LNCAP (cell line): ENCODE data around the gene COLGALT1.

Experiments
- TF ChIP-seq, protein P1 (sequence below): fragments of 450-650 bp; IDR thresholded peaks from 2 replicates; pipeline ENCODE4 v1.5.1; 2017; ENCODE audit warnings: mild to moderate bottlenecking

Gene COLGALT1

DNA sequence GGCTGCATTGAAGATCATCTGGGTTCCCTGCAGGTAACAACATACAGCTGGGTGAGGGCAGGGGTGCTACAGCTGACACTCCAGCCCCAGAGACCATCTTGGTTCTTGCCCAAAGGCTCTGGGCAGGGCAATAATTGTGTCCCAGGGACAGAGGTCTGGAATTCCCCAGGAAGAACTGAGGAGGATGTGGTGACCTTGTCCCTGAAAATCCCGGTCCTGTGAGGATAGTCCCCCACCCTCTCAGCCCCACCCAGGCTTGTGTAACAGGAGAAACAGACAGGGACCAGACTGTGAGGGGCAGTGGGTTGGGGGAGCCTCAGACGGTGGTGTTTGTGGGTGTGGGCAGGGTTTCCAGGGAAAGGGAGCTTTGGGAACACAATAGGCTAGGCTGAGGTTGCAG, 63.5 kb downstream of the COLGALT1 start:
- TF ChIP-seq, protein P1, sequence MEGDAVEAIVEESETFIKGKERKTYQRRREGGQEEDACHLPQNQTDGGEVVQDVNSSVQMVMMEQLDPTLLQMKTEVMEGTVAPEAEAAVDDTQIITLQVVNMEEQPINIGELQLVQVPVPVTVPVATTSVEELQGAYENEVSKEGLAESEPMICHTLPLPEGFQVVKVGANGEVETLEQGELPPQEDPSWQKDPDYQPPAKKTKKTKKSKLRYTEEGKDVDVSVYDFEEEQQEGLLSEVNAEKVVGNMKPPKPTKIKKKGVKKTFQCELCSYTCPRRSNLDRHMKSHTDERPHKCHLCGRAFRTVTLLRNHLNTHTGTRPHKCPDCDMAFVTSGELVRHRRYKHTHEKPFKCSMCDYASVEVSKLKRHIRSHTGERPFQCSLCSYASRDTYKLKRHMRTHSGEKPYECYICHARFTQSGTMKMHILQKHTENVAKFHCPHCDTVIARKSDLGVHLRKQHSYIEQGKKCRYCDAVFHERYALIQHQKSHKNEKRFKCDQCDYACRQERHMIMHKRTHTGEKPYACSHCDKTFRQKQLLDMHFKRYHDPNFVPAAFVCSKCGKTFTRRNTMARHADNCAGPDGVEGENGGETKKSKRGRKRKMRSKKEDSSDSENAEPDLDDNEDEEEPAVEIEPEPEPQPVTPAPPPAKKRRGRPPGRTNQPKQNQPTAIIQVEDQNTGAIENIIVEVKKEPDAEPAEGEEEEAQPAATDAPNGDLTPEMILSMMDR: no peak

DNA sequence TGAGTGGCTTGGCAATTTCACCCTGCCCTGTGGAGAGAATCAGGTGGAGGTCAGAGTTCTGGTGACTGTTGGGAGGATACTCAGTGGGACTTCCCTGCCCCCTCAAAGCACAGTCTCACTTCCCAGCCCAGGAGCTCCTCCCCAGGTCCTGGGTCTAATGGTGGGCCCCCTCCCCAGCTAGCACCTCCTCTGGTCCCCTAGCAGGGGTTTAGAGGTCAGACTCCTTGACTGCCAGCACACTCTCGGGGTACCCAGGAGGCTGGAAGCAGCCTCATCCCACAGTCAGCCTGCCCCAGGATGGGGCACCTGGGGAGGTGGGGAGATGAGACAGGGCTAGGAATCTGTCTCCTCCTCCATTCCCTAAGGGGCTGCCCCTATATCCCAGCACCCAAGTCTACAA, 65.2 kb downstream of the COLGALT1 start:
- TF ChIP-seq, protein P1: no peak

DNA sequence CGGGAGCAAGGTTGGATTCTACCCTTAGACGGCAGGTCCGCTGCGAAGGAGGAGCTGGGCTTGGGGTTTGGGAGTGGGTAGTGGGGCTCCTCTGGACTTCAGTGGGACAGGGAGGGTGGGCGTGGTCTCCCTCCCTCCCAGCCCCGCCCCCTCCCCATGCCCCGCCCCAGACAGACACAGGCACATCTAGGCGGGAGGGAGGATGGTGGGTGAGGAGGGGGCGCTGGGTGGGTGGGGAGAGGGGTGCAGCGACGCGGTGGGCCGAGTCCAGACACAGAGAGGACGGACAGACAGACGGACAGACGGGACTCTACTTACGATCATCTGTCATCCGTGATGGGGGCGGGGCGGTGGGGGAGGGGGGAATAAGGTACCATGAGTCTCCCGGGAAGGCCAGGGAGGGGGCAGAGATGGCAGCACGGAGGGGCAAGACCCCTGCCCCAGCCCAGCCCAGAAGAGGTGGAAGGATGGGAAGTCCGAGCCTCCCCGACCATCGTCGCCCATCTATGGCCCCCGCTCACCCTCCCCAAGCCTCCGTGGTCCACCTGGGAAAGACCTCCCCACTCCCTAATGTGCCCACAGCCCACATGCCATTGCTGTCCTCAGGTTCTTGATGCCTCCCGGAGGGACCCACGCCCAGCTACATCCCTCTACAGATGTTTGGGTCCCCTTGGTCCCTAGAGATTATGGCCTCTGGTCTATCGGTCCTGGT, 67.9 kb downstream of the COLGALT1 start:
- TF ChIP-seq, protein P1: no peak

DNA sequence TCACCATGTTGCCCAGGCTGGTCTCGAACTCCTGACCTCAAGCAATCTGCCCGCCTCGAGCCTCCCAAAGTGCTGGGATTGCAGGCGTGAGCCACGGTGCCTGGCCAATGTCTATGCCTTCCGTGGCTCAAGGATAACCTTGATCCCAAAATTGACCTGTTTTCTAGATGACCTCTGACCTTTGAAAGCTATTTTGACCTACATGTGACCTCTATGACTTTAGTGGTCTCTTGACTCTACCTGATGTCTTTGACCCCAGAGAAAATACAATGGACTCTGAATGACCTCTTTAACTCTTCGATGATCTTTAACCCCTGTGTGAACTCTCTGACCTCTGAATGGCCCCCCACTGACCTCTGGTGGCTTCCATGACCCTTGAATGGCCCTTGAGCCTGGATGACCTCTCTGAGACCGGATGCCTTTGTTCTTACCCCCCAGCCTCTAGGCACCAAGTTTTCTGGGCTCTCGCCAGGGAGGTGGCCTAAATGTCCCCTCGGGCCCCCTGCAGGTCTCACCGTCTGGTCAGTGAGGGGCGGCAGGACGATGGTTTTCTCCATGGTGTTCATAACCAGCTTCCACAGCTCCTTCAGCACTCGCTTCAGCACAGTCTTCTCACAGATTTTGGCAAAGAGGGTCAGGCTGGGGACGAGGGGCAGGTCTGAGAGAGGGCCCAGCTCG, 69.0 kb downstream of the COLGALT1 start:
- TF ChIP-seq, protein P1: no peak

DNA sequence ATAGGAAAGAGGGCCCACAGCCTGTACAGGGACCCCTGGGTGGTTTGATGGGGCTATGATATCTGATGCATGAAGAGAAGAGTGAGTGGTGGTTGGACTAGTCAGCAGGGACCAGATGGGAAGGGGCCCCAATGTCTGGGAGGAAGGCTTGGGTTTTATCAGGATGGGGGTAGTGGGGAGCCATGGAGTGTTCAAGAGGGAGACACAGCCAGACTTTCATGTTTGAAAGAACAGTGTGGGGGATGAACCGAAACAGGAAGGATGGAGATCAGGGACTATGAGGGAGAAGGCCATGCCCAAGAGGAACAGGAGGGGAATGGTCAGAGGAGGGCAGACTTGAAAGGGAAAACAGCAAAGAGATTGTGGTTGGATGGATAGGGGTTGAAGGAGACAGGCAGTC, 69.6 kb downstream of the COLGALT1 start:
- TF ChIP-seq, protein P1: no peak

DNA sequence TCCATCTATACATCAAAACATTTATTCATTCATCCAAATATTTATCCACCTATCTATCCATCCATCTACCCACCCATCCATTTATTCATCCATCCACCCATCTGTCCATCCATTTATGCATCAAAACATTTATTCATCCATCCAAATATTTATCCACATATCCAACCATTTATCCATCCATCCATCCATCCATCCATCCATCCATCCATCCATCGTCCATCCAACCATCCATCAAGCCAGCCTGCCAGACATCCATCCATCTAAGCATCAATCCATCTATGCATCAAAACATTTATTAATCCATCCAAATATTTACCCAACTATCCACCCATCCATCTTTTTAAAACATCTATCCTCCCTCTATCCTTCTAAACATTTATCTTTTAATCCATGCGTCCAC, 70.5 kb downstream of the COLGALT1 start:
- TF ChIP-seq, protein P1: no peak

DNA sequence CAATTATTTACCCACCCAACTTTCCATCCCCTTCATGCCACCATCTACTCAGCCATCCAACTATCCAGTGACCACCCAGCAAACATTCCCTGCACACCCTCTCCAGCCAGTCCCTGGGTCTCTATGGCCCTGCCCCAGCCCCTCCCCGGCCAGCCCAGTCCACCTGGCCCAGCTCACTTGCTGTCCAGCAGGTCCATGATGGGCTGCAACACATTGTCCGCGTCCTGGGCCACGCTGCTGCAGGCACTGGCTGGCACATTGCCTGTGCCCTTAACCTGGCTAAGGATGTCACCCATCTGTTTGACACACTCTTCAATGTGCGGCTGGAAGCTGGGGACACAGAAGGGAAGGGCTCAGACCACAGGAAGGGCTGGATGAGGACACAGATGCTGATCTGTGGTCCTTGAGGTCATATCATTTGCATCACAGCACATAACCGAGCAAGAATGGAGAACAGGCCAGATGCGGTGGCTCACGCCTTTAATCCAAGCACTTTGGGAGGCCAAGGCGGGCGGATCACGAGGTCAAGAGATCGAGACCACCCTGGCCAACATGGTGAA, 71.1 kb downstream of the COLGALT1 start:
- TF ChIP-seq, protein P1: no peak
